Measurements from ENCODE around the gene TBC1D1.

DNA sequence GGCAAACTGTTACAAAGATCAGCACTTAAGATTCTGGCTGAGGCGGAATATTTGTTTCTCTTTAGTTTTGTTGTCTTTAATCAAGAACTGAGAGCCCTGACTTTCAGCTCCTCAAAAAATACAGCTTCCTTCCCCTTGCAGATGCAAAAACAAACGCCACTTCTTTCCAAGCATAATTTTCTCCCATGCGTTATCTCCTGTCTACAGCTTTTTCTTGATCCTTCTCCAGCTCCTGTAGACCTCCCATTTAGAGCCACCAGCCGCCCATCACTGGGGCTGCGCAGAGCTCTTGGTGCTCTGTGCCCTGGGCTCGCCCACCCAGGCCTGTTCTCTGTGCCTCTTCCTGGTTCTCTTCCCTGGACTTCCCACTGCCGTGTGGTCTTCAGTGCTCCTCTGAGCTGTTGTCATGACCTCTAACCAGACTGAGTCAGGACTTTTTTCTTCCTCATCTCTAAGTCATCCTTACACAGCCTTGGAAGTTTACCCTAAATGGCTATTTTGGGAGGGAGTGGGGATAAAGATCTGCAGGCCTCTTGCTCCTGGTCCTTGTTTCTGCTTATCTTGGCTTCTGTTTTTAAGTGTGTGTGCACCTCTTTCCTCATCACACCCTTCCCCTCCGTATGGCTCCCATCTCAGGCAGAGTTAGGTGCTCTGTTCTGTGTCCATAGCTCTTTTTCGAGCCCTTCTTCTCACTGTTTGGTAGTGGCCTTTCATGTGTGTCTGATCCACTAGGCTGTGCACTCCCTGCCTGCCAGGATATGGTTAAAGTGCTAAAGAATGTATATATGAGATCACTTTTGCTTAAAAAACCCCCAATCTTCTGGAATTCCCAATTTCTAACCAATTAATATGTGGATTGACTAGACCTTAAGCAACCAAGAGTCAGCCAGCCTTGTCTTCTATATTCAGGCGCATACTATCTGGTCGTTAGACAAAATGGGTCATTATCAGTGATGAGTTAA lies 191.8 kb downstream of the TBC1D1 start:
- TF ChIP-seq, protein P1, sequence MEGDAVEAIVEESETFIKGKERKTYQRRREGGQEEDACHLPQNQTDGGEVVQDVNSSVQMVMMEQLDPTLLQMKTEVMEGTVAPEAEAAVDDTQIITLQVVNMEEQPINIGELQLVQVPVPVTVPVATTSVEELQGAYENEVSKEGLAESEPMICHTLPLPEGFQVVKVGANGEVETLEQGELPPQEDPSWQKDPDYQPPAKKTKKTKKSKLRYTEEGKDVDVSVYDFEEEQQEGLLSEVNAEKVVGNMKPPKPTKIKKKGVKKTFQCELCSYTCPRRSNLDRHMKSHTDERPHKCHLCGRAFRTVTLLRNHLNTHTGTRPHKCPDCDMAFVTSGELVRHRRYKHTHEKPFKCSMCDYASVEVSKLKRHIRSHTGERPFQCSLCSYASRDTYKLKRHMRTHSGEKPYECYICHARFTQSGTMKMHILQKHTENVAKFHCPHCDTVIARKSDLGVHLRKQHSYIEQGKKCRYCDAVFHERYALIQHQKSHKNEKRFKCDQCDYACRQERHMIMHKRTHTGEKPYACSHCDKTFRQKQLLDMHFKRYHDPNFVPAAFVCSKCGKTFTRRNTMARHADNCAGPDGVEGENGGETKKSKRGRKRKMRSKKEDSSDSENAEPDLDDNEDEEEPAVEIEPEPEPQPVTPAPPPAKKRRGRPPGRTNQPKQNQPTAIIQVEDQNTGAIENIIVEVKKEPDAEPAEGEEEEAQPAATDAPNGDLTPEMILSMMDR (IDR thresholded peaks at IDR 0.05) = no peak
- TF ChIP-seq POLR2AphosphoS5 (IDR thresholded peaks at IDR 0.05; ENCODE audit: insufficient read depth in 1 of 2, low read depth in 1 of 2) (no peak), POLR2A (IDR thresholded peaks at IDR 0.05) (no peak)

All from vagina (tissue), 2 donors.